ENCODE results near the gene GRID2.

GRCh38 chr4:92445127-92445526 lies 141.4 kb downstream of the GRID2 start:
- TF ChIP-seq CTCF (IDR thresholded peaks at IDR 0.05), result no peak
- TF ChIP-seq POLR2A (IDR thresholded peaks at IDR 0.05), result no peak
- no peak for TF ChIP-seq EP300 (IDR thresholded peaks at IDR 0.05; ENCODE audit: low read depth)

Data from transverse colon (tissue), 3 donors.